Mesendoderm (in vitro differentiated cells): Measurements from ENCODE around the gene SLC22A3.

Experiments
- DNase-seq: peaks from one replicate; pipeline ENCODE4 v3.0.0; 2013
- H2AK5ac ChIP-seq: 2 replicates; pipeline ENCODE4 v1.6.1; 2013; ENCODE audit warnings: low read length, inconsistent platforms
- H2BK120ac ChIP-seq: 2 replicates; pipeline ENCODE4 v1.6.1; 2013; ENCODE audit warnings: low read depth, mild to moderate bottlenecking, low read length, moderate library complexity, mixed read lengths
- H2BK15ac ChIP-seq: replicated peaks from 2 replicates; pipeline ENCODE4 v1.6.1; 2013; ENCODE audit warnings: low read depth, mild to moderate bottlenecking, moderate library complexity
- H2BK5ac ChIP-seq: 2 replicates; pipeline ENCODE4 v1.6.1; 2013; ENCODE audit warnings: low read length, inconsistent platforms
- H3K18ac ChIP-seq: 2 replicates; pipeline ENCODE4 v1.6.1; 2013; ENCODE audit warnings: mild to moderate bottlenecking, low read length, mixed read lengths
- H3K23ac ChIP-seq: one replicate; pipeline ENCODE4 v1.6.1; 2013; ENCODE audit warnings: low read length
- H3K27ac ChIP-seq: 2 replicates; pipeline ENCODE4 v1.5.1; 2013; ENCODE audit warnings: low read depth, mild to moderate bottlenecking, inconsistent platforms, low read length, moderate library complexity
- H3K27me3 ChIP-seq: 2 replicates; pipeline ENCODE4 v1.6.1; 2013; ENCODE audit warnings: low read length, control low read depth, mild to moderate bottlenecking, inconsistent platforms; ENCODE audit not compliant: insufficient read depth, poor library complexity
- H3K36me3 ChIP-seq: 2 replicates; pipeline ENCODE4 v1.6.1; 2013; ENCODE audit warnings: low read length, inconsistent platforms; ENCODE audit not compliant: control insufficient read depth, insufficient read depth
- H3K4ac ChIP-seq: one replicate; pipeline ENCODE4 v1.6.1; 2013; ENCODE audit warnings: low read depth, mild to moderate bottlenecking, low read length, moderate library complexity
- H3K4me1 ChIP-seq: 2 replicates; pipeline ENCODE4 v1.6.1; 2013; ENCODE audit warnings: low read depth, low read length, inconsistent platforms; ENCODE audit not compliant: control insufficient read depth
- H3K4me2 ChIP-seq: 2 replicates; pipeline ENCODE4 v1.6.1; 2013; ENCODE audit warnings: low read length
- H3K4me3 ChIP-seq: 2 replicates; pipeline ENCODE4 v1.5.1; 2013; ENCODE audit warnings: mild to moderate bottlenecking, low read length
- H3K56ac ChIP-seq: one replicate; pipeline ENCODE4 v1.6.1; 2013; ENCODE audit warnings: low read length
- H3K79me1 ChIP-seq: 2 replicates; pipeline ENCODE4 v1.6.1; 2013; ENCODE audit warnings: low read length, inconsistent platforms
- H3K79me2 ChIP-seq: 2 replicates; pipeline ENCODE4 v1.6.1; 2013; ENCODE audit warnings: mild to moderate bottlenecking, low read length; ENCODE audit not compliant: control insufficient read depth, insufficient read depth
- H3K9ac ChIP-seq: 2 replicates; pipeline ENCODE4 v1.6.1; 2013; ENCODE audit warnings: low read length, inconsistent platforms
- H4K5ac ChIP-seq: one replicate; pipeline ENCODE4 v1.6.1; 2013; ENCODE audit warnings: low read length
- H4K8ac ChIP-seq: one replicate; pipeline ENCODE4 v1.6.1; 2013; ENCODE audit warnings: low read depth, mild to moderate bottlenecking, control low read depth, low read length, moderate library complexity
- WGBS: extraction: QIAGEN DNeasy Blood & Tissue Kit; methylation state at CpG from one replicate; pipeline ENCODE4 v1.1.7; 2013; ENCODE audit warnings: low lambda C conversion rate, missing lambda C conversion rate; ENCODE audit not compliant: insufficient coverage; ENCODE audit errors: extremely low coverage; 5-methylcytosine and 5-hydroxymethylcytosine counted together

SLC22A3 gene

GRCh38 chr6:160428818-160429619 lies 80.8 kb downstream of the SLC22A3 start:
- no peaks in the 10 kb centered on the region for H3K79me2 ChIP-seq
- peak; percentile 43 for DNase-seq
- H3K27ac ChIP-seq, result no peak overlapping the region
- H3K56ac ChIP-seq, result no peak overlapping the region
- no peak overlapping the region for H3K18ac ChIP-seq
- no peaks in the 10 kb centered on the region for H3K36me3 ChIP-seq
- no peak overlapping the region for H4K5ac ChIP-seq
- H3K27me3 ChIP-seq, result no peaks in the 10 kb centered on the region
- H3K4me3 ChIP-seq, result no peak overlapping the region
- H2AK5ac ChIP-seq, result no peak overlapping the region
- H2BK5ac ChIP-seq, result no peak overlapping the region
- H3K23ac ChIP-seq, result no peak overlapping the region
- no peak overlapping the region for H3K9ac ChIP-seq
- H3K79me1 ChIP-seq, result no peaks in the 10 kb centered on the region
- no peaks in the 10 kb centered on the region for H3K4me1 ChIP-seq
- H3K4me2 ChIP-seq, result no peak overlapping the region
- H2BK15ac ChIP-seq, result no peak overlapping the region
- no peak overlapping the region for H3K4ac ChIP-seq
- H4K8ac ChIP-seq, result no peak overlapping the region
- H2BK120ac ChIP-seq, result no peak overlapping the region
- no CpG with 5 or more reads among the region's 9 CpGs for WGBS

- H3K9ac ChIP-seq, result no peak overlapping the region
- H3K4me2 ChIP-seq, result no peak overlapping the region
- H3K27ac ChIP-seq, result no peak overlapping the region
- no peak overlapping the region for H2BK5ac ChIP-seq
- H3K4me3 ChIP-seq, result no peak overlapping the region
- H3K56ac ChIP-seq, result no peak overlapping the region
- no peaks in the 10 kb centered on the region for H3K79me2 ChIP-seq
- no CpG with 5 or more reads among the region's 4 CpGs for WGBS
- no peak overlapping the region for H2AK5ac ChIP-seq
- H3K36me3 ChIP-seq, result no peaks in the 10 kb centered on the region
- H4K8ac ChIP-seq, result no peak overlapping the region
- DNase-seq, result no peak
- H3K4ac ChIP-seq, result no peak overlapping the region
- no peaks in the 10 kb centered on the region for H3K4me1 ChIP-seq
- H3K18ac ChIP-seq, result no peak overlapping the region
- no peak overlapping the region for H4K5ac ChIP-seq
- H3K27me3 ChIP-seq, result no peaks in the 10 kb centered on the region
- no peaks in the 10 kb centered on the region for H3K79me1 ChIP-seq
- no peak overlapping the region for H2BK15ac ChIP-seq
- H3K23ac ChIP-seq, result no peak overlapping the region
- H2BK120ac ChIP-seq, result no peak overlapping the region
Measured at GRCh38 chr6:160429620-160429895, 81.4 kb downstream of the SLC22A3 start.

GRCh38 chr6:160430203-160430602 lies 82.0 kb downstream of the SLC22A3 start:
- H3K4me2 ChIP-seq, result no peak overlapping the region
- no peak overlapping the region for H2AK5ac ChIP-seq
- H3K36me3 ChIP-seq, result no peaks in the 10 kb centered on the region
- H3K4me1 ChIP-seq, result no peaks in the 10 kb centered on the region
- no peak overlapping the region for H2BK120ac ChIP-seq
- no CpG with 5 or more reads among the region's 4 CpGs for WGBS
- no peak overlapping the region for H3K56ac ChIP-seq
- no peak overlapping the region for H4K8ac ChIP-seq
- H3K4ac ChIP-seq, result no peak overlapping the region
- no peak overlapping the region for H2BK5ac ChIP-seq
- no peak overlapping the region for H3K23ac ChIP-seq
- no peaks in the 10 kb centered on the region for H3K27me3 ChIP-seq
- H3K79me1 ChIP-seq, result no peaks in the 10 kb centered on the region
- no peak overlapping the region for H3K18ac ChIP-seq
- H3K9ac ChIP-seq, result no peak overlapping the region
- no peak overlapping the region for H2BK15ac ChIP-seq
- H3K27ac ChIP-seq, result no peak overlapping the region
- H3K79me2 ChIP-seq, result no peaks in the 10 kb centered on the region
- H3K4me3 ChIP-seq, result no peak overlapping the region
- H4K5ac ChIP-seq, result no peak overlapping the region
- DNase-seq, result no peak

- H2BK5ac ChIP-seq, result no peak overlapping the region
- H2BK15ac ChIP-seq, result no peak overlapping the region
- no peak overlapping the region for H3K27ac ChIP-seq
- no peak overlapping the region for H3K56ac ChIP-seq
- H3K9ac ChIP-seq, result no peak overlapping the region
- no peak overlapping the region for H4K5ac ChIP-seq
- no CpG with 5 or more reads among the region's 5 CpGs for WGBS
- DNase-seq, result no peak
- no peak overlapping the region for H2AK5ac ChIP-seq
- H3K4me1 ChIP-seq, result no peaks in the 10 kb centered on the region
- no peak overlapping the region for H3K18ac ChIP-seq
- no peak overlapping the region for H4K8ac ChIP-seq
- H3K79me1 ChIP-seq, result no peaks in the 10 kb centered on the region
- no peak overlapping the region for H3K4me2 ChIP-seq
- H3K36me3 ChIP-seq, result no peaks in the 10 kb centered on the region
- H3K4ac ChIP-seq, result no peak overlapping the region
- H2BK120ac ChIP-seq, result no peak overlapping the region
- H3K4me3 ChIP-seq, result no peak overlapping the region
- no peaks in the 10 kb centered on the region for H3K27me3 ChIP-seq
- H3K79me2 ChIP-seq, result no peaks in the 10 kb centered on the region
- H3K23ac ChIP-seq, result no peak overlapping the region
Measured at GRCh38 chr6:160430751-160431150, 82.6 kb downstream of the SLC22A3 start.

GRCh38 chr6:160431226-160431625 lies 83.0 kb downstream of the SLC22A3 start:
- WGBS, result no CpG with 5 or more reads among the region's 8 CpGs
- no peak overlapping the region for H3K27ac ChIP-seq

GRCh38 chr6:160431791-160432404 lies 83.7 kb downstream of the SLC22A3 start:
- Histone ChIP-seq H3K4me2 (no peak overlapping the region), H3K56ac (no peak overlapping the region), H3K79me1 (no peaks in the 10 kb centered on the region), H3K27me3 (no peaks in the 10 kb centered on the region), H3K79me2 (no peaks in the 10 kb centered on the region), H3K4ac (no peak overlapping the region), H2BK120ac (no peak overlapping the region), H4K5ac (no peak overlapping the region), H2AK5ac (no peak overlapping the region), H3K9ac (no peak overlapping the region), H3K18ac (no peak overlapping the region), H2BK15ac (no peak overlapping the region), H3K23ac (no peak overlapping the region), H4K8ac (no peak overlapping the region), H3K4me3 (no peak overlapping the region), H3K27ac (no peak overlapping the region), H2BK5ac (no peak overlapping the region), H3K36me3 (no peaks in the 10 kb centered on the region), H3K4me1 (no peaks in the 10 kb centered on the region)
- no CpG with 5 or more reads among the region's 8 CpGs for WGBS
- no peak for DNase-seq

More at GRCh38 chr6:160431226-160431625, 83.0 kb downstream of the SLC22A3 start:
- Histone ChIP-seq H3K79me1 (no peaks in the 10 kb centered on the region), H3K27me3 (no peaks in the 10 kb centered on the region), H2BK15ac (no peak overlapping the region), H3K18ac (no peak overlapping the region), H4K8ac (no peak overlapping the region), H3K23ac (no peak overlapping the region), H2BK120ac (no peak overlapping the region), H3K79me2 (no peaks in the 10 kb centered on the region), H2BK5ac (no peak overlapping the region), H3K56ac (no peak overlapping the region), H3K4me2 (no peak overlapping the region), H2AK5ac (no peak overlapping the region), H3K4me3 (no peak overlapping the region), H3K4me1 (no peaks in the 10 kb centered on the region), H3K9ac (no peak overlapping the region), H3K4ac (no peak overlapping the region), H4K5ac (no peak overlapping the region), H3K36me3 (no peaks in the 10 kb centered on the region)
- no peak for DNase-seq
